ENCODE data around the gene SEMG1. TPM values are rescaled to one million over a fixed set of nuclear protein-coding genes. Genes with fewer than 3 reads are reported as not detected.

SEMG1 gene
- total and polyA plus RNA-seq, 8 donors, result not detected

- intact Hi-C loops (cut with DNase I; ENCODE audit: low total_unique reads), result no loop called here
- Histone ChIP-seq H3K27ac (no peak overlapping the region), H3K4me3 (no peak overlapping the region), H3K36me3 (no peaks in the 10 kb centered on the region), H3K9me3 (no peaks in the 10 kb centered on the region), H3K4me1 (peaks cover 14 to 30% (median 22%) of the 10 kb centered on the region in 4 donors), H3K27me3 (no peaks in the 10 kb centered on the region)
- 63 to 91% (median 83%) methylated on average over 3 of the region's 3 CpGs for WGBS, 5 donors
- no peak for DNase-seq
- TF ChIP-seq POLR2AphosphoS5 (IDR thresholded peaks at IDR 0.05) (no peak), POLR2A (IDR thresholded peaks at IDR 0.05) (no peak)
These were observed 50.3 kb downstream of the SEMG1 start for GRCh38 chr20:45257161-45257560.

GRCh38 chr20:45257711-45258110 is 50.9 kb downstream of the SEMG1 start:
- no peak for DNase-seq
- TF ChIP-seq POLR2AphosphoS5 (IDR thresholded peaks at IDR 0.05) (no peak), POLR2A (IDR thresholded peaks at IDR 0.05) (no peak), EP300 (IDR thresholded peaks at IDR 0.05) (no peak)

GRCh38 chr20:45258259-45258658 is 51.4 kb downstream of the SEMG1 start:
- peaks cover 14 to 24% (median 19%) of the 10 kb centered on the region in 4 donors for H3K4me1 ChIP-seq
- no peak overlapping the region for H3K4me3 ChIP-seq
- intact Hi-C loops (cut with DNase I; ENCODE audit: low total_unique reads), result no loop called here
- WGBS, 5 donors, result 91 to 98% (median 96%) methylated on average over 3 of the region's 3 CpGs
- no peaks in the 10 kb centered on the region for H3K27me3 ChIP-seq
- no peaks in the 10 kb centered on the region for H3K9me3 ChIP-seq
- DNase-seq, result no peak
- H3K36me3 ChIP-seq, result no peaks in the 10 kb centered on the region
- TF ChIP-seq CTCF (IDR thresholded peaks at IDR 0.05) (no peak), POLR2AphosphoS5 (IDR thresholded peaks at IDR 0.05) (no peak), POLR2A (IDR thresholded peaks at IDR 0.05) (no peak), EP300 (IDR thresholded peaks at IDR 0.05) (no peak)
- H3K27ac ChIP-seq, result no peak overlapping the region

More at GRCh38 chr20:45257711-45258110, 50.9 kb downstream of the SEMG1 start:
- Histone ChIP-seq H3K4me1 (peaks cover 14 to 30% (median 21%) of the 10 kb centered on the region in 4 donors), H3K27me3 (no peaks in the 10 kb centered on the region), H3K36me3 (no peaks in the 10 kb centered on the region), H3K27ac (no peak overlapping the region), H3K4me3 (no peak overlapping the region), H3K9me3 (no peaks in the 10 kb centered on the region)
- 80 to 89% (median 85%) methylated on average over 7 of the region's 7 CpGs for WGBS, 5 donors
- intact Hi-C loops (cut with DNase I; ENCODE audit: low total_unique reads), result no loop called here

- intact Hi-C loops (cut with DNase I; ENCODE audit: low total_unique reads), result no loop called here
- TF ChIP-seq EP300 (IDR thresholded peaks at IDR 0.05), result no peak
- no peak for TF ChIP-seq POLR2AphosphoS5 (IDR thresholded peaks at IDR 0.05)
- no peaks in the 10 kb centered on the region for H3K9me3 ChIP-seq
- H3K36me3 ChIP-seq, result no peaks in the 10 kb centered on the region
- no peak for DNase-seq
- H3K27ac ChIP-seq, result no peak overlapping the region
- WGBS, 5 donors, result 46 to 54% (median 48%) methylated on average over 2 of the region's 2 CpGs
- H3K4me3 ChIP-seq, result no peak overlapping the region
- H3K27me3 ChIP-seq, result no peaks in the 10 kb centered on the region
- H3K4me1 ChIP-seq, result peaks cover 14 to 21% (median 17%) of the 10 kb centered on the region in 4 donors
These were observed 51.8 kb downstream of the SEMG1 start for GRCh38 chr20:45258664-45259063.

Other genes starting within 250 kb of the SEMG1 start
- 10 to 100 TPM in 1 of 5 donors, 1 to 10 TPM in 4; 1.7 to 11.6 (median 4.9) TPM for gene TOMM34, start 246.6 kb upstream of the SEMG1 start, total RNA-seq
- 10 to 100 TPM; 14.4 to 15.7 (median 15.4) TPM for gene TOMM34, start 246.6 kb upstream of the SEMG1 start, polyA plus RNA-seq
- 10 to 100 TPM; 16.5 to 49.6 (median 22.3) TPM for gene STK4, start 240.5 kb upstream of the SEMG1 start, total RNA-seq
- gene STK4, start 240.5 kb upstream of the SEMG1 start, polyA plus RNA-seq, result 1 to 10 TPM; 4.8 to 6.5 (median 6.4) TPM
- gene KCNS1, start 105.9 kb upstream of the SEMG1 start, total RNA-seq, result not detected
- gene KCNS1, start 105.9 kb upstream of the SEMG1 start, polyA plus RNA-seq, result under 1 TPM in 1 of 3 donors, not detected in 2; 0.30 TPM
- not detected for gene WFDC5, start 91.9 kb upstream of the SEMG1 start, total RNA-seq
- 1 to 10 TPM in 1 of 3 donors, not detected in 2; 3.7 TPM for gene WFDC5, start 91.9 kb upstream of the SEMG1 start, polyA plus RNA-seq
- not detected for gene WFDC12, start 82.6 kb upstream of the SEMG1 start, total RNA-seq
- under 1 TPM in 1 of 3 donors, not detected in 2; 0.15 TPM for gene WFDC12, start 82.6 kb upstream of the SEMG1 start, polyA plus RNA-seq
- 10 to 100 TPM in 1 of 5 donors, 1 to 10 TPM in 2, not detected in 2; 1.6 to 90.4 (median 2.3) TPM for gene PI3, start 32.1 kb upstream of the SEMG1 start, total RNA-seq
- 100 to 1,000 TPM in 1 of 3 donors, 10 to 100 TPM in 1, 1 to 10 TPM in 1; 4.0 to 172 (median 38.3) TPM for gene PI3, start 32.1 kb upstream of the SEMG1 start, polyA plus RNA-seq
- gene SEMG2, start 14.3 kb downstream of the SEMG1 start, total RNA-seq, result not detected
- gene SEMG2, start 14.3 kb downstream of the SEMG1 start, polyA plus RNA-seq, result not detected
- gene SLPI, start 47.5 kb downstream of the SEMG1 start, total RNA-seq, result 100 to 1,000 TPM in 3 of 5 donors, 10 to 100 TPM in 1, 1 to 10 TPM in 1; 9.7 to 276 (median 127) TPM
- 100 to 1,000 TPM in 2 of 3 donors, 10 to 100 TPM in 1; 42.8 to 420 (median 150) TPM for gene SLPI, start 47.5 kb downstream of the SEMG1 start, polyA plus RNA-seq
- 1 to 10 TPM in 1 of 5 donors, not detected in 4; 2.2 TPM for gene RBPJL, start 99.8 kb downstream of the SEMG1 start, total RNA-seq
- gene RBPJL, start 99.8 kb downstream of the SEMG1 start, polyA plus RNA-seq, result 10 to 100 TPM in 1 of 3 donors, 1 to 10 TPM in 2; 2.7 to 10.4 (median 4.1) TPM
- under 1 TPM in 1 of 5 donors, not detected in 4; 0.37 TPM for gene MATN4, start 101.3 kb downstream of the SEMG1 start, total RNA-seq
- gene MATN4, start 101.3 kb downstream of the SEMG1 start, polyA plus RNA-seq, result under 1 TPM in 2 of 3 donors, not detected in 1; 0.25 to 0.30 TPM
- gene SDC4, start 141.4 kb downstream of the SEMG1 start, total RNA-seq, result 100 to 1,000 TPM in 2 of 5 donors, 10 to 100 TPM in 3; 27.4 to 343 (median 81.4) TPM
- 10 to 100 TPM; 29.6 to 97.3 (median 78.8) TPM for gene SDC4, start 141.4 kb downstream of the SEMG1 start, polyA plus RNA-seq
- 100 to 1,000 TPM in 1 of 5 donors, 10 to 100 TPM in 4; 16.0 to 119 (median 25.1) TPM for gene SYS1, start 156.1 kb downstream of the SEMG1 start, total RNA-seq
- gene SYS1, start 156.1 kb downstream of the SEMG1 start, polyA plus RNA-seq, result 10 to 100 TPM; 11.2 to 19.7 (median 18.8) TPM
- not detected for gene TP53TG5, start 171.3 kb downstream of the SEMG1 start, total RNA-seq
- gene TP53TG5, start 171.3 kb downstream of the SEMG1 start, polyA plus RNA-seq, result under 1 TPM in 2 of 3 donors, not detected in 1; 0.12 to 0.33 TPM
- 100 to 1,000 TPM in 1 of 5 donors, 10 to 100 TPM in 4; 10.6 to 131 (median 51.3) TPM for gene DBNDD2, start 201.3 kb downstream of the SEMG1 start, total RNA-seq
- 10 to 100 TPM; 55.6 to 90.7 (median 77.6) TPM for gene DBNDD2, start 201.3 kb downstream of the SEMG1 start, polyA plus RNA-seq
- gene PIGT, start 209.1 kb downstream of the SEMG1 start, total RNA-seq, result 100 to 1,000 TPM in 2 of 5 donors, 10 to 100 TPM in 3; 22.6 to 137 (median 87.2) TPM
- gene PIGT, start 209.1 kb downstream of the SEMG1 start, polyA plus RNA-seq, result 10 to 100 TPM; 30.5 to 72.5 (median 45.0) TPM